MM.1S (cell line): ENCODE measurements around the gene HIPK2.

Experiments used
- DNase-seq: peaks from one replicate; pipeline ENCODE4 v3.0.0-alpha.2; 2015
- H2AFZ ChIP-seq: fragments of 300-600 bp; sonication (generic); 2 replicates; pipeline ENCODE4 v1.6.0; 2016; ENCODE audit warnings: antibody characterized with exemption, low read length
- H3F3A ChIP-seq: fragments of 300-600 bp; sonication (generic); 2 replicates; pipeline ENCODE4 v1.6.1; 2016; ENCODE audit warnings: mild to moderate bottlenecking, antibody characterized with exemption, low read length, moderate library complexity, mixed read lengths; ENCODE audit not compliant: insufficient read depth
- H3K27ac ChIP-seq: fragments of 300-600 bp; sonication (generic); 2 replicates; pipeline ENCODE4 v1.5.1; 2016; ENCODE audit warnings: mild to moderate bottlenecking, low read length
- H3K27me3 ChIP-seq: fragments of 300-600 bp; sonication (generic); replicated peaks from 2 replicates; pipeline ENCODE4 v1.6.0; 2016; ENCODE audit warnings: low read length; ENCODE audit not compliant: insufficient read depth
- H3K36me3 ChIP-seq: fragments of 300-600 bp; sonication (generic); replicated peaks from 2 replicates; pipeline ENCODE4 v1.6.1; 2016; ENCODE audit warnings: mild to moderate bottlenecking, low read length, mixed read lengths; ENCODE audit not compliant: insufficient read depth
- H3K4me1 ChIP-seq: fragments of 300-600 bp; sonication (generic); 2 replicates; pipeline ENCODE4 v1.6.1; 2016; ENCODE audit warnings: low read length, mixed read lengths
- H3K4me2 ChIP-seq: fragments of 300-600 bp; sonication (generic); 2 replicates; pipeline ENCODE4 v1.6.0; 2016; ENCODE audit warnings: low read depth, low read length
- H3K4me3 ChIP-seq: fragments of 300-600 bp; sonication (generic); 2 replicates; pipeline ENCODE4 v1.5.1; 2016; ENCODE audit warnings: low read length, mixed read lengths
- H3K79me2 ChIP-seq: fragments of 300-600 bp; sonication (generic); 2 replicates; pipeline ENCODE4 v1.6.1; 2016; ENCODE audit warnings: mixed run types, low read length, mixed read lengths
- H3K9ac ChIP-seq: fragments of 300-600 bp; sonication (generic); 2 replicates; pipeline ENCODE4 v1.6.1; 2016; ENCODE audit warnings: low read length, mixed read lengths
- H3K9me2 ChIP-seq: fragments of 300-600 bp; sonication (generic); replicated peaks from 2 replicates; pipeline ENCODE4 v1.6.1; 2016; ENCODE audit warnings: mild to moderate bottlenecking, low read length, mixed read lengths; ENCODE audit not compliant: insufficient read depth
- H3K9me3 ChIP-seq: fragments of 300-600 bp; sonication (generic); replicated peaks from 2 replicates; pipeline ENCODE4 v1.6.1; 2016; ENCODE audit warnings: mild to moderate bottlenecking, low read length, mixed read lengths; ENCODE audit not compliant: insufficient read depth
- H4K20me1 ChIP-seq: fragments of 300-600 bp; sonication (generic); 2 replicates; pipeline ENCODE4 v1.6.1; 2016; ENCODE audit warnings: mild to moderate bottlenecking, low read length, moderate library complexity, mixed read lengths; ENCODE audit not compliant: insufficient read depth
- EZH2 ChIP-seq: fragments of 300-600 bp; sonication (generic); optimal IDR thresholded peaks from 2 replicates; pipeline ENCODE3; 2017; ENCODE audit warnings: low read depth, mild to moderate bottlenecking, antibody characterized with exemption, low read length, mixed read lengths
- EZH2phosphoT487 ChIP-seq: fragments of 300-600 bp; sonication (generic); IDR thresholded peaks from 2 replicates; pipeline ENCODE4 v1.6.1; 2018; ENCODE audit warnings: antibody characterized with exemption, low read length
- TF ChIP-seq, protein P1 (sequence below): fragments of 300-600 bp; sonication (generic); IDR thresholded peaks from 2 replicates; pipeline ENCODE4 v1.5.1; 2016; ENCODE audit warnings: antibody characterized with exemption, low read length, mixed read lengths

Gene HIPK2

DNA sequence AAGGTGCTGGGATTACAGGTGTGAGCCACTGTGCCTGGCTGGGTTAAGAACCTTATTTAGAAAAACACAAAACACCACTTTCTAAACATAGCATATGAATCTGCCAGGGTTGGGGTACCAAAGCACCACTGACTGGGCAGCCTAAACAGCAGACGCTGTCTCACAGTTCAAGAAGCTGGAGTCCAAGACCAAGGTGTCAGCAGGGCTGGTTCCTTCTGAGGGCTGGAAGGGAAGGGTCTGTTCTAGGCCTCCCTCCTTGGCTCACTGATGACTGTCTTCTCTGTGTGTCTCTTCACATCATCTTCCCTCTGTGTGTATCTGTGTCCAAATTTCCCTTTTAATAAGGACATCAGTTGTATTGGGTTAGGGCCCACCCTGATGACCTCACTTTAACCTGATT is 49.6 kb downstream of the HIPK2 start:
- Histone ChIP-seq H3K9ac (no peak overlapping the region), H4K20me1 (no peaks in the 10 kb centered on the region), H3K9me3 (no peaks in the 10 kb centered on the region), H3K27me3 (no peaks in the 10 kb centered on the region), H3F3A (peaks cover 6% of the 10 kb centered on the region; the same call in 1 of the 2 replicates), H3K4me2 (no peak overlapping the region), H3K36me3 (no peaks in the 10 kb centered on the region), H2AFZ (no peak overlapping the region), H3K4me3 (no peak overlapping the region), H3K9me2 (no peaks in the 10 kb centered on the region), H3K27ac (no peak overlapping the region), H3K4me1 (peaks cover 24% of the 10 kb centered on the region), H3K79me2 (peaks cover 89% of the 10 kb centered on the region)
- DNase-seq, result no peak
- no peak for TF ChIP-seq EZH2phosphoT487
- TF ChIP-seq EZH2, result no peak

- Histone ChIP-seq H3K4me1 (peaks cover 22% of the 10 kb centered on the region), H3K4me3 (no peak overlapping the region), H3F3A (peaks cover 6% of the 10 kb centered on the region; the same call in 1 of the 2 replicates), H3K4me2 (no peak overlapping the region), H3K27ac (no peak overlapping the region), H3K9ac (no peak overlapping the region), H3K9me2 (no peaks in the 10 kb centered on the region), H4K20me1 (no peaks in the 10 kb centered on the region), H3K79me2 (peaks cover 90% of the 10 kb centered on the region), H3K36me3 (no peaks in the 10 kb centered on the region), H2AFZ (no peak overlapping the region), H3K27me3 (no peaks in the 10 kb centered on the region), H3K9me3 (no peaks in the 10 kb centered on the region)
- TF ChIP-seq, protein P1, sequence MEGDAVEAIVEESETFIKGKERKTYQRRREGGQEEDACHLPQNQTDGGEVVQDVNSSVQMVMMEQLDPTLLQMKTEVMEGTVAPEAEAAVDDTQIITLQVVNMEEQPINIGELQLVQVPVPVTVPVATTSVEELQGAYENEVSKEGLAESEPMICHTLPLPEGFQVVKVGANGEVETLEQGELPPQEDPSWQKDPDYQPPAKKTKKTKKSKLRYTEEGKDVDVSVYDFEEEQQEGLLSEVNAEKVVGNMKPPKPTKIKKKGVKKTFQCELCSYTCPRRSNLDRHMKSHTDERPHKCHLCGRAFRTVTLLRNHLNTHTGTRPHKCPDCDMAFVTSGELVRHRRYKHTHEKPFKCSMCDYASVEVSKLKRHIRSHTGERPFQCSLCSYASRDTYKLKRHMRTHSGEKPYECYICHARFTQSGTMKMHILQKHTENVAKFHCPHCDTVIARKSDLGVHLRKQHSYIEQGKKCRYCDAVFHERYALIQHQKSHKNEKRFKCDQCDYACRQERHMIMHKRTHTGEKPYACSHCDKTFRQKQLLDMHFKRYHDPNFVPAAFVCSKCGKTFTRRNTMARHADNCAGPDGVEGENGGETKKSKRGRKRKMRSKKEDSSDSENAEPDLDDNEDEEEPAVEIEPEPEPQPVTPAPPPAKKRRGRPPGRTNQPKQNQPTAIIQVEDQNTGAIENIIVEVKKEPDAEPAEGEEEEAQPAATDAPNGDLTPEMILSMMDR, result no peak
- TF ChIP-seq EZH2phosphoT487 (no peak), EZH2 (no peak)
- DNase-seq, result no peak
These were observed 50.6 kb downstream of the HIPK2 start for GRCh38 chr7:139727151-139727705.

DNA sequence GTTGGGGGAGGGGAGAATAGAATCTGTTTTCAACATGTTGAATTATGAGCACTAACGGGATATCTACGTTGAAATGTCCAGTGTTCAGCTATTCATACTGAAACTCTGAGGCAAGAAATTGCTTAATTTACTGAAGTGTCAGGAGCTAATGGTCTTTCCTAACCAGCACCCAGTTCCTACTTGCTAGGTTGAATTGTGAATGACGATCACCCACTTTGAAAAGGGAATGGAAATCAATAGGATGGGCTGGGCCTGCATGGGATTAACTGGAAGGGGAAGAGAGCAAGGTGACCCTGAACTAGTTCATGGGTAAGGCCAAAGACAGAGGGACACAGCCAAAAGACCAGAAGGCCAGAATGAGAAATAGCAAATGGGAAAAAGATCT is 51.3 kb downstream of the HIPK2 start:
- H3K27ac ChIP-seq, result no peak overlapping the region
- H3F3A ChIP-seq, result peaks cover 6% of the 10 kb centered on the region; the same call in 1 of the 2 replicates
- H3K36me3 ChIP-seq, result no peaks in the 10 kb centered on the region
- no peak overlapping the region for H3K9ac ChIP-seq
- no peak overlapping the region for H2AFZ ChIP-seq
- H4K20me1 ChIP-seq, result no peaks in the 10 kb centered on the region
- no peaks in the 10 kb centered on the region for H3K27me3 ChIP-seq
- peaks cover 18% of the 10 kb centered on the region for H3K4me1 ChIP-seq
- no peaks in the 10 kb centered on the region for H3K9me2 ChIP-seq
- no peak overlapping the region for H3K4me3 ChIP-seq
- no peaks in the 10 kb centered on the region for H3K9me3 ChIP-seq
- TF ChIP-seq EZH2phosphoT487, result no peak
- no peak for TF ChIP-seq EZH2
- TF ChIP-seq, protein P1, result no peak
- peaks cover 90% of the 10 kb centered on the region for H3K79me2 ChIP-seq
- H3K4me2 ChIP-seq, result no peak overlapping the region
- no peak for DNase-seq

DNA sequence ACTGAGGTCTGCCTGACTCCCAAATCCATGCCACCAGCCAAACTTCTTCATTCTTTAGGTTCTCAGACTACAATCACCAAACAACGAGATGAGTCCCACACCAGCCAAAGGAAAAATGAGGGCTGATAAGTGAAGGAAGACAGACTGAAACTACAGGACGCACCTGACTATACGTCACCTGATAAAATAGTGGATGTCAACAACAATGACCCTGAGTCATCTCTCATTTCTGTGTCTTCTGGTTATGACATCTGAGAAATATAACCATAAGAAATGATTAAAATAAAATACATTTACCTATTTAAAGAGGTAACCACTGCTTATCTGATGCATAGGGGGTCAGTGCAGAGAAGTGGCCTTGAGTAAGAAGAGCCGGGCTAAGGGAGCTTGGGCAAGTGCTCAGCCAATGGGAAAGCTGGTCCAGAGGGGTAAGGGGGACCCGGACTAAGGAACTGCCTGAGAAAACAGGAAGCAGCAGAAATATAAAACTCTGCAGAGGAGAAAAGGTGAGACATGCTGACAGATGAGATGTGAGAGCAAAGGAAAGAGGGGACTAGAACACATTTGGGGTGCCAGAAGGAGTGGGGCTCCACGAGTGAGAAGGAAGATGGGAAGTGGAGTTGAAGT is 51.8 kb downstream of the HIPK2 start:
- Histone ChIP-seq H3K79me2 (peaks cover 90% of the 10 kb centered on the region), H3K9me2 (no peaks in the 10 kb centered on the region), H3K9ac (no peak overlapping the region), H3K27me3 (no peaks in the 10 kb centered on the region), H3F3A (peaks cover 6% of the 10 kb centered on the region; the same call in 1 of the 2 replicates), H3K36me3 (no peaks in the 10 kb centered on the region), H3K9me3 (no peaks in the 10 kb centered on the region), H2AFZ (no peak overlapping the region), H3K4me1 (peaks cover 18% of the 10 kb centered on the region), H3K4me3 (no peak overlapping the region), H3K4me2 (no peak overlapping the region), H3K27ac (no peak overlapping the region; the same call in 1 of the 2 replicates), H4K20me1 (no peaks in the 10 kb centered on the region)
- TF ChIP-seq EZH2phosphoT487, result no peak
- TF ChIP-seq, protein P1, result no peak
- TF ChIP-seq EZH2, result no peak
- DNase-seq, result no peak
